ENCODE measurements around the gene ZMYND11. TPM values are rescaled to one million over a fixed set of nuclear protein-coding genes. Genes with fewer than 3 reads are reported as not detected.

ZMYND11 gene
- polyA plus RNA-seq, 3 donors, result 7.0 to 11.8 (median 8.8) TPM

GRCh38 chr10:246431-246830 lies 111.2 kb downstream of the ZMYND11 start:
- no peak overlapping the region for H3K9ac ChIP-seq (ENCODE audit: insufficient read depth, low read length, poor library complexity, severe bottlenecking)
- H3K36me3 ChIP-seq (replicated peaks in 1 of 2; ENCODE audit: control insufficient read depth in 1 of 2, insufficient read depth in 2 of 2, low read length in 2 of 2), result peaks cover 40 to 66% of the 10 kb centered on the region in 2 donors
- Mint-ChIP-seq H3K4me3 (no peak overlapping the region), H3K4me1 (no peaks in the 10 kb centered on the region), H3K27me3 (ENCODE audit: low read depth in 3 of 3) (no peaks in the 10 kb centered on the region), H3K9me3 (no peaks in the 10 kb centered on the region), H3K36me3 (peaks cover 59 to 63% of the 10 kb centered on the region in 2 donors), H3K27ac (no peak overlapping the region)
- 88% methylated on average over 6 of the region's 9 CpGs for WGBS (ENCODE audit: insufficient coverage)
- intact Hi-C loops (cut with micrococcal nuclease), result no loop called here
- no peaks in the 10 kb centered on the region for H3K27me3 ChIP-seq (ENCODE audit: control insufficient read depth in 2 of 2, insufficient read depth in 2 of 2, low read length in 2 of 2)
- H2AFZ ChIP-seq (ENCODE audit: insufficient read depth, low read depth, low read length, poor library complexity, severe bottlenecking), result no peak overlapping the region
- no peaks in the 10 kb centered on the region for H3K9me3 ChIP-seq (replicated peaks in 1 of 2; ENCODE audit: control insufficient read depth in 1 of 2, insufficient read depth in 1 of 2, low read length in 2 of 2)
- H3K4me2 ChIP-seq (replicated peaks; ENCODE audit: extremely low read depth, low read length, poor library complexity, severe bottlenecking), result no peak overlapping the region
- H3K27ac ChIP-seq (ENCODE audit: low read depth in 1 of 2, low read length in 2 of 2), result no peak overlapping the region
- no peak for TF ChIP-seq CTCF (IDR thresholded peaks at IDR 0.05)
- H4K20me1 ChIP-seq (ENCODE audit: insufficient read depth, low read length), result no peaks in the 10 kb centered on the region
- no peaks in the 10 kb centered on the region for H3K4me1 ChIP-seq (ENCODE audit: control insufficient read depth in 1 of 2, insufficient read depth in 2 of 2, low read length in 2 of 2)
- no peaks in the 10 kb centered on the region for H3K79me2 ChIP-seq (ENCODE audit: insufficient read depth, low read length)
- no peak for DNase-seq
- no peak overlapping the region for H3K4me3 ChIP-seq (replicated peaks in 1 of 3; ENCODE audit: low read depth in 2 of 3, low read length in 3 of 3)

DNA sequence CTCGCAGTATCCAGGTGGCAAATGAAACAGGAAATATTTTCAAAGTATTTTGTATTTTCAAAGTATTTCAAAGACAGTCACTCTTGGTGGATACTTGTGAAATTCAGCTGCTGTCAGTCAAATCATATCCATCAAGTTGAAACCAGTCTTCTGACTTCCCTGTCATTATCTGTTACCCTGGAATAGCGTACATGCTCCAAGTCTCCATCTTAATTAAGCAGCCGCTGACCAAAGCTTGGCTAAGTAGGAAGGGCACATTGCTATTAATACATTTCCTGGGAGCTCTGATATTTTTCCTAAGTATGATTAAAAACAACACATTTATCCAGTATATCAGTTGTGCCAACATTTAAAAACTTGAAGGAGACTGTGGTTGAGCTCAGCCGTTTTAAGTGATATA lies 112.2 kb downstream of the ZMYND11 start:
- H3K27me3 ChIP-seq (ENCODE audit: control insufficient read depth in 2 of 2, insufficient read depth in 2 of 2, low read length in 2 of 2), result no peaks in the 10 kb centered on the region
- TF ChIP-seq CTCF (IDR thresholded peaks at IDR 0.05), result no peak
- H3K79me2 ChIP-seq (ENCODE audit: insufficient read depth, low read length), result no peaks in the 10 kb centered on the region
- no peaks in the 10 kb centered on the region for H3K4me1 ChIP-seq (ENCODE audit: control insufficient read depth in 1 of 2, insufficient read depth in 2 of 2, low read length in 2 of 2)
- no peak overlapping the region for H3K4me3 ChIP-seq (replicated peaks in 1 of 3; ENCODE audit: low read depth in 2 of 3, low read length in 3 of 3)
- H3K27ac ChIP-seq (ENCODE audit: low read depth in 1 of 2, low read length in 2 of 2), result no peak overlapping the region
- no peaks in the 10 kb centered on the region for H4K20me1 ChIP-seq (ENCODE audit: insufficient read depth, low read length)
- H3K9me3 ChIP-seq (replicated peaks in 1 of 2; ENCODE audit: control insufficient read depth in 1 of 2, insufficient read depth in 1 of 2, low read length in 2 of 2), result no peaks in the 10 kb centered on the region
- no peak overlapping the region for H3K9ac ChIP-seq (ENCODE audit: insufficient read depth, low read length, poor library complexity, severe bottlenecking)
- no peaks in the 10 kb centered on the region for H3K9me3 Mint-ChIP-seq
- peaks cover 43 to 66% of the 10 kb centered on the region in 2 donors for H3K36me3 ChIP-seq (replicated peaks in 1 of 2; ENCODE audit: control insufficient read depth in 1 of 2, insufficient read depth in 2 of 2, low read length in 2 of 2)
- no peaks in the 10 kb centered on the region for H3K27me3 Mint-ChIP-seq (ENCODE audit: low read depth in 3 of 3)
- no peaks in the 10 kb centered on the region for H3K4me1 Mint-ChIP-seq
- DNase-seq, result no peak
- intact Hi-C loops (cut with micrococcal nuclease), result no loop called here
- H3K4me2 ChIP-seq (replicated peaks; ENCODE audit: extremely low read depth, low read length, poor library complexity, severe bottlenecking), result no peak overlapping the region
- H3K36me3 Mint-ChIP-seq, result peaks cover 67% of the 10 kb centered on the region in 2 donors
- no CpG with 5 or more reads among the region's 4 CpGs for WGBS (ENCODE audit: insufficient coverage)
- H3K27ac Mint-ChIP-seq, result no peak overlapping the region
- H2AFZ ChIP-seq (ENCODE audit: insufficient read depth, low read depth, low read length, poor library complexity, severe bottlenecking), result no peak overlapping the region
- no peak overlapping the region for H3K4me3 Mint-ChIP-seq
